Loucy (cell line): ENCODE measurements around the gene WDSUB1.

Experiments used
- CTCF ChIP-seq: fragments of 200-600 bp; sonication (generic); conservative IDR thresholded peaks from 2 replicates; pipeline ENCODE4 v1.5.1; 2014; ENCODE audit warnings: mild to moderate bottlenecking, antibody characterized with exemption, low read length
- EZH2phosphoT487 ChIP-seq: fragments of 200-600 bp; IDR thresholded peaks from 2 replicates; pipeline ENCODE4 v1.6.1; 2018; ENCODE audit warnings: antibody characterized with exemption, mild to moderate bottlenecking, moderate library complexity, borderline replicate concordance

- TF ChIP-seq CTCF (no peak), EZH2phosphoT487 (no peak)
These were observed 100.0 kb downstream of the WDSUB1 start for GRCh38 chr2:159186462-159186861.
